Measurements from ENCODE around the gene CELF5.

Gene CELF5

GRCh38 chr19:3248728-3249326 lies 24.4 kb downstream of the CELF5 start:
- DNase-seq: no peak

GRCh38 chr19:3249408-3249807 lies 24.9 kb downstream of the CELF5 start:
- no peak for DNase-seq

- peak; percentile 43 for DNase-seq
These were observed 26.2 kb downstream of the CELF5 start for GRCh38 chr19:3250675-3251074.

GRCh38 chr19:3251229-3251628 lies 26.8 kb downstream of the CELF5 start:
- no peak for DNase-seq

GRCh38 chr19:3252650-3253049 lies 28.2 kb downstream of the CELF5 start:
- DNase-seq: no peak

- no peak for DNase-seq
These were observed 28.8 kb downstream of the CELF5 start for GRCh38 chr19:3253270-3253669.

GRCh38 chr19:3254520-3254919 lies 30.1 kb downstream of the CELF5 start:
- no peak for DNase-seq

- no peak for DNase-seq
These were observed 32.6 kb downstream of the CELF5 start for GRCh38 chr19:3257071-3257470.

GRCh38 chr19:3262362-3262761 lies 37.9 kb downstream of the CELF5 start:
- DNase-seq: no peak

- DNase-seq: no peak
These were observed 39.4 kb downstream of the CELF5 start for GRCh38 chr19:3263866-3264265.

- DNase-seq: no peak
These were observed 41.0 kb downstream of the CELF5 start for GRCh38 chr19:3265432-3265831.

- no peak for DNase-seq
These were observed 41.7 kb downstream of the CELF5 start for GRCh38 chr19:3266092-3266693.

- DNase-seq: no peak
These were observed 42.5 kb downstream of the CELF5 start for GRCh38 chr19:3266792-3267514.

GRCh38 chr19:3268326-3268725 lies 43.9 kb downstream of the CELF5 start:
- no peak for DNase-seq

- DNase-seq: no peak
These were observed 44.3 kb downstream of the CELF5 start for GRCh38 chr19:3268763-3269162.

GRCh38 chr19:3269916-3270671 lies 45.6 kb downstream of the CELF5 start:
- no peak for DNase-seq

- DNase-seq: peak; percentile 45
These were observed 46.4 kb downstream of the CELF5 start for GRCh38 chr19:3270902-3271301.

GRCh38 chr19:3272401-3272931 lies 48.0 kb downstream of the CELF5 start:
- no peak for DNase-seq

GRCh38 chr19:3272952-3273351 lies 48.5 kb downstream of the CELF5 start:
- DNase-seq: no peak

GRCh38 chr19:3274245-3274941 lies 49.9 kb downstream of the CELF5 start:
- DNase-seq: no peak

GRCh38 chr19:3274942-3275582 lies 50.6 kb downstream of the CELF5 start:
- DNase-seq: peak; percentile 44

Data from stimulated activated CD4-positive, alpha-beta T cell treated with anti-CD3 and anti-CD28 coated beads, Interleukin-12 subunit alpha, Interleukin-12 subunit beta, amount 100 ng/mL, for 4 hours (primary cell).